ENCODE data around the gene CEP78.
"Not testable (repeated sequence)": the region's sequence is repeated elsewhere in the genome, so short reads cannot be mapped to it uniquely, and the experiment has no call there.

Gene CEP78

GRCh38 chr9:78284181-78284580, 48.3 kb downstream of the CEP78 start:
- DNase-seq (ENCODE audit: extremely low spot score, insufficient read length, low read depth); FAIRE-seq: not testable (repeated sequence)

GRCh38 chr9:78286125-78286524, 50.2 kb downstream of the CEP78 start:
- FAIRE-seq, result no peak

GRCh38 chr9:78286946-78287388, 51.1 kb downstream of the CEP78 start:
- DNase-seq (ENCODE audit: extremely low spot score, insufficient read length, low read depth) (no peak), FAIRE-seq (no peak)

More at GRCh38 chr9:78286125-78286524, 50.2 kb downstream of the CEP78 start:
- DNase-seq (ENCODE audit: extremely low spot score, insufficient read length, low read depth), result no peak

GRCh38 chr9:78288214-78288892, 52.5 kb downstream of the CEP78 start:
- DNase-seq (ENCODE audit: extremely low spot score, insufficient read length, low read depth), result no peak
- no peak for FAIRE-seq

- no peak for DNase-seq (ENCODE audit: extremely low spot score, insufficient read length, low read depth)
- FAIRE-seq, result no peak
These were observed 53.6 kb downstream of the CEP78 start for GRCh38 chr9:78289474-78289873.

GRCh38 chr9:78291240-78291925, 55.5 kb downstream of the CEP78 start:
- no peak for DNase-seq (ENCODE audit: extremely low spot score, insufficient read length, low read depth)
- FAIRE-seq, result no peak

GRCh38 chr9:78292026-78292425, 56.2 kb downstream of the CEP78 start:
- DNase-seq (ENCODE audit: extremely low spot score, insufficient read length, low read depth), result no peak
- no peak for FAIRE-seq

GRCh38 chr9:78292716-78293497, 57.0 kb downstream of the CEP78 start:
- FAIRE-seq (no peak), DNase-seq (ENCODE audit: extremely low spot score, insufficient read length, low read depth) (no peak)

- DNase-seq (ENCODE audit: extremely low spot score, insufficient read length, low read depth) (no peak), FAIRE-seq (no peak)
These were observed 58.7 kb downstream of the CEP78 start for GRCh38 chr9:78294290-78295176.

GRCh38 chr9:78295177-78295575, 59.3 kb downstream of the CEP78 start:
- DNase-seq (ENCODE audit: extremely low spot score, insufficient read length, low read depth), result no peak
- FAIRE-seq, result no peak

- no peak for FAIRE-seq
- DNase-seq (ENCODE audit: extremely low spot score, insufficient read length, low read depth), result no peak
These were observed 59.9 kb downstream of the CEP78 start for GRCh38 chr9:78295731-78296130.

GRCh38 chr9:78296201-78296892, 60.5 kb downstream of the CEP78 start:
- no peak for DNase-seq (ENCODE audit: extremely low spot score, insufficient read length, low read depth)
- no peak for FAIRE-seq

GRCh38 chr9:78296893-78297671, 61.2 kb downstream of the CEP78 start, which contains the start of gene PSAT1:
Gene PSAT1, plus strand, starts transcription at chr9:78297125. Its CDS starts 86 bp downstream, at chr9:78297211.
- peak; percentile 96 for DNase-seq (ENCODE audit: extremely low spot score, insufficient read length, low read depth)
- FAIRE-seq, result peak; percentile 93

GRCh38 chr9:78297672-78297961, 61.7 kb downstream of the CEP78 start:
- DNase-seq (ENCODE audit: extremely low spot score, insufficient read length, low read depth) (no peak), FAIRE-seq (peak; percentile 36)

GRCh38 chr9:78298046-78298765, 62.3 kb downstream of the CEP78 start:
- FAIRE-seq (no peak), DNase-seq (ENCODE audit: extremely low spot score, insufficient read length, low read depth) (no peak)

GRCh38 chr9:78300209-78300608, 64.3 kb downstream of the CEP78 start:
- no peak for DNase-seq (ENCODE audit: extremely low spot score, insufficient read length, low read depth)
- no peak for FAIRE-seq

- no peak for FAIRE-seq
These were observed 65.6 kb downstream of the CEP78 start for GRCh38 chr9:78301466-78301865.

More at GRCh38 chr9:78301466-78301865, 65.6 kb downstream of the CEP78 start:
- DNase-seq (ENCODE audit: extremely low spot score, insufficient read length, low read depth), result no peak

All from GM18507 (cell line).